Tibial nerve (tissue), 3 donors: ENCODE data around the gene ADCY10.

Experiments used
- POLR2A ChIP-seq, 2 donors: fragments of 450-650 bp; IDR thresholded peaks; one replicate each; pipeline ENCODE4 v1.6.1; 2017; ENCODE audit warnings: antibody characterized with exemption in 2 of 2, mild to moderate bottlenecking in 2 of 2, moderate library complexity in 2 of 2
- TF ChIP-seq, protein P1 (sequence below), 5 experiments: fragments of 200-600 bp in 3 of 5; fragments of 450-650 bp in 2 of 5; sonication (generic) in 3 of 5; IDR thresholded peaks; one replicate each; pipeline ENCODE4 v1.5.1; 2016 to 2019; ENCODE audit warnings: antibody characterized with exemption in 5 of 5, mild to moderate bottlenecking in 3 of 5, moderate library complexity in 2 of 5

- TF ChIP-seq POLR2A (IDR thresholded peaks at IDR 0.05) = no peak
- TF ChIP-seq, protein P1, sequence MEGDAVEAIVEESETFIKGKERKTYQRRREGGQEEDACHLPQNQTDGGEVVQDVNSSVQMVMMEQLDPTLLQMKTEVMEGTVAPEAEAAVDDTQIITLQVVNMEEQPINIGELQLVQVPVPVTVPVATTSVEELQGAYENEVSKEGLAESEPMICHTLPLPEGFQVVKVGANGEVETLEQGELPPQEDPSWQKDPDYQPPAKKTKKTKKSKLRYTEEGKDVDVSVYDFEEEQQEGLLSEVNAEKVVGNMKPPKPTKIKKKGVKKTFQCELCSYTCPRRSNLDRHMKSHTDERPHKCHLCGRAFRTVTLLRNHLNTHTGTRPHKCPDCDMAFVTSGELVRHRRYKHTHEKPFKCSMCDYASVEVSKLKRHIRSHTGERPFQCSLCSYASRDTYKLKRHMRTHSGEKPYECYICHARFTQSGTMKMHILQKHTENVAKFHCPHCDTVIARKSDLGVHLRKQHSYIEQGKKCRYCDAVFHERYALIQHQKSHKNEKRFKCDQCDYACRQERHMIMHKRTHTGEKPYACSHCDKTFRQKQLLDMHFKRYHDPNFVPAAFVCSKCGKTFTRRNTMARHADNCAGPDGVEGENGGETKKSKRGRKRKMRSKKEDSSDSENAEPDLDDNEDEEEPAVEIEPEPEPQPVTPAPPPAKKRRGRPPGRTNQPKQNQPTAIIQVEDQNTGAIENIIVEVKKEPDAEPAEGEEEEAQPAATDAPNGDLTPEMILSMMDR (IDR thresholded peaks at IDR 0.05) = no peak
Measured at GRCh38 chr1:167916766-167917511, 3.0 kb upstream of the ADCY10 start.
